22Rv1 (cell line): ENCODE results near the gene GIPC3.

Source experiments
- ZFX ChIP-seq: fragments of 450-650 bp; IDR thresholded peaks from 2 replicates; pipeline ENCODE4 v1.6.1; 2017; ENCODE audit warnings: antibody characterized with exemption, borderline replicate concordance
- TF ChIP-seq, protein P1 (sequence below): fragments of 450-650 bp; IDR thresholded peaks from 2 replicates; pipeline ENCODE4 v1.5.1; 2017; ENCODE audit warnings: mild to moderate bottlenecking

DNA sequence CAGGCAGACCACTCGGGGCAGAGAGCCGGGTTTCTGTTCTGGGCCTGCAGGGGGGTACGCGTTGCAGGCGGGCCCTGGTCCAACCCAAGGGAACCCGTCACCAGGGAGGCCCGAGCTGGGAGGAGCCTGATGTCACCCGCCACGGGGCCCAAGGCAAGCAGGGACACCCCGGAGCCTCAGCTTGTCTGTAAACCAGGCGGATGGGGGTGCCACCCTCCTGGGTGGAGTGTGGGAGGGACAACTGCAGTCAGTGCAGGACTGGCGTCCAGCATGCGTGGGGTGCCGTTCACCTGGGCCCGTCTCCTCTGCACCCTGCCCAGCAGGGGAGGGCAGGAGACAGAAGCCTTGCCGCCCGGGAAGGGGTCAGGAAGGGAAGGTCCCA lies 34.3 kb downstream of the GIPC3 start:
- TF ChIP-seq, protein P1, sequence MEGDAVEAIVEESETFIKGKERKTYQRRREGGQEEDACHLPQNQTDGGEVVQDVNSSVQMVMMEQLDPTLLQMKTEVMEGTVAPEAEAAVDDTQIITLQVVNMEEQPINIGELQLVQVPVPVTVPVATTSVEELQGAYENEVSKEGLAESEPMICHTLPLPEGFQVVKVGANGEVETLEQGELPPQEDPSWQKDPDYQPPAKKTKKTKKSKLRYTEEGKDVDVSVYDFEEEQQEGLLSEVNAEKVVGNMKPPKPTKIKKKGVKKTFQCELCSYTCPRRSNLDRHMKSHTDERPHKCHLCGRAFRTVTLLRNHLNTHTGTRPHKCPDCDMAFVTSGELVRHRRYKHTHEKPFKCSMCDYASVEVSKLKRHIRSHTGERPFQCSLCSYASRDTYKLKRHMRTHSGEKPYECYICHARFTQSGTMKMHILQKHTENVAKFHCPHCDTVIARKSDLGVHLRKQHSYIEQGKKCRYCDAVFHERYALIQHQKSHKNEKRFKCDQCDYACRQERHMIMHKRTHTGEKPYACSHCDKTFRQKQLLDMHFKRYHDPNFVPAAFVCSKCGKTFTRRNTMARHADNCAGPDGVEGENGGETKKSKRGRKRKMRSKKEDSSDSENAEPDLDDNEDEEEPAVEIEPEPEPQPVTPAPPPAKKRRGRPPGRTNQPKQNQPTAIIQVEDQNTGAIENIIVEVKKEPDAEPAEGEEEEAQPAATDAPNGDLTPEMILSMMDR: no peak
- TF ChIP-seq ZFX: no peak
